NCI-H226 (cell line): ENCODE measurements around the gene SHROOM1.
"Not testable (repeated sequence)": the region's sequence is repeated elsewhere in the genome, so short reads cannot be mapped to it uniquely, and the experiment has no call there.

Experiments used
- DNase-seq: peaks from one replicate; pipeline ENCODE4 v3.0.0-alpha.2; 2015

SHROOM1 gene

GRCh38 chr5:132830436-132831094 is at the start of gene SHROOM1:
Gene SHROOM1 (minus strand): TSS chr5:132830647. CDS start chr5:132826140, 4,507 bp downstream.
- DNase-seq = peak; percentile 64

- DNase-seq = no peak
Observed at GRCh38 chr5:132877938-132878337, 47.5 kb upstream of the SHROOM1 start.

GRCh38 chr5:132877466-132877865 is 47.0 kb upstream of the SHROOM1 start:
- no peak for DNase-seq

- no peak for DNase-seq
Observed at GRCh38 chr5:132876020-132876759, 45.7 kb upstream of the SHROOM1 start.

GRCh38 chr5:132873930-132874271 is 43.5 kb upstream of the SHROOM1 start:
- no peak for DNase-seq

GRCh38 chr5:132873119-132873929 is 42.9 kb upstream of the SHROOM1 start, which contains the start of gene LEAP2:
Gene LEAP2 (plus strand): TSS chr5:132873668. CDS start chr5:132873695, 27 bp downstream.
- peak; percentile 32 for DNase-seq

GRCh38 chr5:132872788-132873118 is 42.3 kb upstream of the SHROOM1 start:
- no peak for DNase-seq

- DNase-seq = no peak
Observed at GRCh38 chr5:132871459-132872284, 41.2 kb upstream of the SHROOM1 start.

- no peak for DNase-seq
Observed at GRCh38 chr5:132870801-132871200, 40.4 kb upstream of the SHROOM1 start.

- no peak for DNase-seq
Observed at GRCh38 chr5:132868754-132869153, 38.3 kb upstream of the SHROOM1 start.

- DNase-seq = no peak
Observed at GRCh38 chr5:132867046-132867451, 36.6 kb upstream of the SHROOM1 start.

GRCh38 chr5:132866342-132867045 is 36.0 kb upstream of the SHROOM1 start, which contains the start of the genes GDF9 and UQCRQ:
Gene GDF9 (minus strand): TSS chr5:132866469. CDS start chr5:132864533, 1,936 bp downstream.
Gene UQCRQ (plus strand): TSS chr5:132866642. CDS start chr5:132866882, 240 bp downstream.
- peak; percentile 98 for DNase-seq

GRCh38 chr5:132865668-132866341 is 35.4 kb upstream of the SHROOM1 start:
- no peak for DNase-seq

- no peak for DNase-seq
Observed at GRCh38 chr5:132860742-132861141, 30.3 kb upstream of the SHROOM1 start.

- DNase-seq = no peak
Observed at GRCh38 chr5:132859889-132860437, 29.5 kb upstream of the SHROOM1 start.

GRCh38 chr5:132856011-132856410 is 25.6 kb upstream of the SHROOM1 start:
- DNase-seq = no peak

GRCh38 chr5:132854992-132855391 is 24.5 kb upstream of the SHROOM1 start:
- DNase-seq = not testable (repeated sequence)

- DNase-seq = no peak
Observed at GRCh38 chr5:132854301-132854700, 23.9 kb upstream of the SHROOM1 start.

- DNase-seq = no peak
Observed at GRCh38 chr5:132853790-132854189, 23.3 kb upstream of the SHROOM1 start.

GRCh38 chr5:132853323-132853722 is 22.9 kb upstream of the SHROOM1 start:
- DNase-seq = no peak

GRCh38 chr5:132850066-132850465 is 19.6 kb upstream of the SHROOM1 start:
- DNase-seq = no peak
